Large intestine (tissue), 3 donors: ENCODE results near the gene ASNS. TPM values are rescaled to one million over a fixed set of nuclear protein-coding genes. Genes with fewer than 3 reads are reported as not detected.

Experiments
- DNase-seq, 2 donors: peaks; one replicate each; pipeline versions ENCODE4 v3.0.0 to v3.0.0-alpha.2; 2013
- H3K27ac ChIP-seq: one replicate; pipeline ENCODE4 v1.5.1; 2013; ENCODE audit warnings: low read length
- H3K27me3 ChIP-seq: 2 replicates; pipeline ENCODE4 v1.6.1; 2013; ENCODE audit warnings: low read length; ENCODE audit not compliant: control insufficient read depth, insufficient read depth
- H3K36me3 ChIP-seq: 2 replicates; pipeline ENCODE4 v1.6.1; 2013; ENCODE audit warnings: low read length; ENCODE audit not compliant: control insufficient read depth, insufficient read depth
- H3K4me1 ChIP-seq: one replicate; pipeline ENCODE4 v1.6.1; 2013; ENCODE audit warnings: low read length; ENCODE audit not compliant: control insufficient read depth, insufficient read depth
- H3K4me3 ChIP-seq: one replicate; pipeline ENCODE4 v1.5.1; 2013; ENCODE audit warnings: low read length
- H3K9me3 ChIP-seq: one replicate; pipeline ENCODE4 v1.6.1; 2013; ENCODE audit warnings: mild to moderate bottlenecking, low read depth, low read length, moderate library complexity; ENCODE audit not compliant: control insufficient read depth
- WGBS: methylation state at CpG from one replicate; pipeline ENCODE4 v1.1.5; 2013; ENCODE audit warnings: low lambda C conversion rate; ENCODE audit not compliant: insufficient coverage; 5-methylcytosine and 5-hydroxymethylcytosine counted together
- polyA plus RNA-seq: library from polyadenylated mRNA; unstranded; fragments of 120-200 nt; gene quantifications from one replicate; pipeline ENCODE4 v1.2.1, GENCODE V29; 2013

ASNS gene
- polyA plus RNA-seq, 1 donor: 17.1 TPM

DNA sequence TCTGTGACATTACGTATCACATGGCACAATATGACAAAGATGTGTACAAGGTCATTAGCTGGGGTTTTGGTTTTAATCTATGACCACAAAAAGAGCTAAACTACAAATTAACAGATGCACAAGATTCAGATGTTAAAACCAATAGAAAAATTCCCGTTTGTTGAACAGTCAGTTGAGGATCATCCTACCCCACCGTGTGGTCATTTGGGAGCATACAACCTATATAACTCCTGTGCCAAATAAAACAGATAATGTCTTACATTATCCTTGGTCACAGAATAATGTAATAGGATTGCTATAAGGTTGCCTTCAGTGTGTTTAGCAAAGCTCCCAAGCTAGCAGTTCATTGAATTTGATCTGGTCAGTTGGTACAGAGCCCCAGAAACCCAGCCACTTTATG lies 28.2 kb downstream of the ASNS start:
- Histone ChIP-seq H3K27ac (no peak overlapping the region), H3K4me3 (no peak overlapping the region), H3K27me3 (peaks cover 2% of the 10 kb centered on the region), H3K36me3 (no peaks in the 10 kb centered on the region), H3K9me3 (peaks cover 6% of the 10 kb centered on the region), H3K4me1 (no peaks in the 10 kb centered on the region)
- WGBS: no CpG with 5 or more reads among the region's 3 CpGs
- DNase-seq: no peak

DNA sequence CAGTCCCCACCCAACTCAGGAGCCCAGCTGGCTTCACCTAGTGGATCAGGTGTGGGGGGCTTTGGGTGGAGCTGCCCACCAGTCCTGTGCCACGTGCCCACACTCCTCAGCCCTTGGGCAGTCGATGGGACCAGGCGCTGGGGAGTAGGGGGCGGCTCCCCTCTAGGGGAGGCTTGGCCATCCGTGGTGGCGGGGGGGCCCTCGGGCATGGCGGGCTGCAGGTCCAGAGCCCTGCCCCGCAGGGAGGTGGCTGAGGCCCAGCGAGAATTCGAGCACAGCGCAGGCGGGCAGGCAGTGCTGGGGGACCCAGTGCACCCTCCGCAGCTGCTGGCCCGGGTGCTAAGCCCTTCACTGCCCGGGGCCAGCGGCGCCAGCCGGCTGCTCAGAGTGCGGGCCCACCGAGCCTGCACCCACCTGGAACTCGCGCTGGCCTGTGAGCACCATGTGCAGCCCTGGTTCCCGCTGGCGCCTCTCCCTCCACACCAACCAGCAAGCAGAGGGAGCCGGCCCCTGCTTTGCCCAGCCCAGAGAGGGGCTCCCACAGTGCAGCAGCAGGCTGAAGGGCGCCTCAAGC lies 29.3 kb downstream of the ASNS start:
- WGBS: no CpG with 5 or more reads among the region's 27 CpGs
- Histone ChIP-seq H3K27me3 (peaks cover 4% of the 10 kb centered on the region), H3K4me3 (no peak overlapping the region), H3K36me3 (no peaks in the 10 kb centered on the region), H3K9me3 (peaks cover 6% of the 10 kb centered on the region), H3K27ac (no peak overlapping the region), H3K4me1 (no peaks in the 10 kb centered on the region)
- no peak for DNase-seq

DNA sequence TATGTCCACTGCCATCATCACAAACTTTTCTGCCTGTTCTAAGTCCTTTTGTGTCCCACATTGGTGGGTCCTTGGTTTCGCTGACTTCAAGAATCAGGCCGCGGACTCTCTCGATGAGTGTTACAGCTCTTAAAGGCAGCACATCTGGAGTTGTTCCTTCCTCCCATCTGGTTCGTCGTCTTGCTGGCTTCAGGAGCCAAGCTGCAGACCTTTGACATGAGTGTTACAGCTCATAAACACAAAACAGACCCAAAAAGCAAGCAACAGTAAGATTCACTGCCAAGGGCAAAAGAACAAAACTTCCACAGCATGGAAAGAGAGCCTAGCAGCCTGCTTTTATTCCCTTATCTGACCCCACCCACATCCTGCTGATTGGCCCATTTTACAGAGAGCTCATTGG lies 30.2 kb downstream of the ASNS start:
- no peak overlapping the region for H3K4me3 ChIP-seq
- no peaks in the 10 kb centered on the region for H3K4me1 ChIP-seq
- no peaks in the 10 kb centered on the region for H3K36me3 ChIP-seq
- WGBS: no CpG with 5 or more reads among the region's 6 CpGs
- DNase-seq: no peak
- peaks cover 5% of the 10 kb centered on the region for H3K27me3 ChIP-seq
- H3K27ac ChIP-seq: no peak overlapping the region
- peaks cover 6% of the 10 kb centered on the region for H3K9me3 ChIP-seq

DNA sequence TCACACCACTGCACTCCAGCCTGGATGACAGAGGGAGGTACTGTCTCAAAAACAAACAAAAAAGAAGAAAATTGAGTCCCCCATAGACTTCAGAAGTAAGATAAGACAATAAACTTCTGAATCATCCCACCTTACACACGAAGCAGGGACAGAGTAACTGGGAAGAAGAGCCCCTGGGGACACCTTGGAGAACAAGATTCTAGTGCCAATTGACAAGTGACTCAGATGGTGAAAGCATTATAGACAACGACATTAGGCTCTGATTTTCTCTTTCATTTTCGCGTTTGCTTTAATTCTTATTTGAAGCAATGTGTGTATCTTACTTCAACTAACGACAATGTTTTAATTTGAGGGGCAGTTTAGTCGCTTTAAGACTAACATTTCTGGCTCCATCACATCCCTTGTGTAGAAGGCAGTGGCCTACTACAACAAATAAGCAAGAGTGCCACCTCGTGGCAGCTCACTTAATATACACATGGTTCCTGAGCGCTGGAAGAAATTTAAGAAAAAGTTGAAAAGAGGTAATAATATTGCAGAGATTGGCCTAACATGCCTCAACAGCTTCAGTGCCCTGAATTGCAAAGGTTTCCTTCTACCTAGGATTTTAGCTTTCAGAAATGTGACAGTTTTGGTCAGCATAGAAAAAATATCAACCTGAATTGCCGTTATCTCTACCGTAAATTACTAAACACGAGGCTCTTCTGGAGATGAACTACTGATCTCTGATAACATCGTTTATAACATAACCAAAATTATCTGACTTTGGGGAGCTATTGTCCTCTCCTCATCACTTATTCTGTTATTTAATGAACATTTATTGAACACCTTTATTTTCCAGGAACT lies 36.7 kb downstream of the ASNS start:
- Histone ChIP-seq H3K4me3 (no peak overlapping the region), H3K36me3 (no peaks in the 10 kb centered on the region), H3K27me3 (peaks cover 10% of the 10 kb centered on the region), H3K4me1 (no peaks in the 10 kb centered on the region), H3K9me3 (no peaks in the 10 kb centered on the region), H3K27ac (no peak overlapping the region)
- WGBS: 24% methylated on average over 3 of the region's 12 CpGs
- DNase-seq: peak; percentile 31 to 39

DNA sequence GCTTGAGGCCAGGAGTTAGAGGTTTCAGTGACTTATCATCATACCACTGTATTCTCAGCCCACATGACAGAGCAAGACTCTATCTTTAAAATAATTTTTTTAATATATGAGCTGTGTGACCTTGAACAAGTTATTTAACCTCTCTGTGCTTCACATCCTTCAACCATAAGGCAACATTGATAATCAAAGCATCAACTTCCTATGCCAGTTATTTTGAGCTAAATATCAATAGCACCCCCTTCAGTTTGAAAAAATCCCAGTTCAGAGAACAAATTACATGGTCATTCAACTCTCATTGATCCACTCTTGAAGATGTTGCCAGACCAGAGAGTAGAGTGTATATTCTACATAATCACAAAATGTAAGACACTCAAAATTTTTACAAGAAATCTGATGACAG lies 53.0 kb downstream of the ASNS start:
- Histone ChIP-seq H3K36me3 (no peaks in the 10 kb centered on the region), H3K4me1 (no peaks in the 10 kb centered on the region), H3K9me3 (no peaks in the 10 kb centered on the region), H3K27me3 (no peaks in the 10 kb centered on the region), H3K27ac (no peak overlapping the region), H3K4me3 (no peak overlapping the region)
- peak in 1 of 2 donors; percentile 28 for DNase-seq

DNA sequence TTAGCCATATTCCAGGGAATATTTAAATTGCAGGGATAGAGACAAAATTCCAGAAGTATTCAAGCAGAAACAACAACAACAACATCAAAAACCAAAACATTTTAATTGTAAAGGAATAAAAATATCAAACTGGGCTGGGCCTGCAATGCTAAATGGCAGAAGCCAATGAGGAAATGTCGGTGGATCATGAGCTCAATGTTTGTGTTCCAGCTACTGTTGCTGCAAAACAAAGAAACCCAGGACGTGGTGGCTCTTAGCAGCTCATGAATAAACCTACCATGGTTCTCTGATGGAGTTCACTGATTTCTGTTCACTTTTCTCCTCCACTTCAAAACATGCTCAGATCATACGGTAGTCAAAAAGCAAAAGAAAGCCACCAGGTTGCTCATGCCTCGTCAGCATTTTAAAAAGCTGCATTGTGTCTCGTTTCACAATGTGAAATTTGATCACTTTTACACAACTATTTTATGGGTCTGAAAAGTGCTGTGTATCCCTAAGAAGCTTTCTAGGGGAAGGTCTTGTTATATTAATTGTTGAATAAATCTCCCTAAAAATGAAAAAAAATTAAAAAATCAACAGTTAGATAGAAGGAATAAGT lies 54.0 kb downstream of the ASNS start:
- Histone ChIP-seq H3K9me3 (no peaks in the 10 kb centered on the region), H3K36me3 (no peaks in the 10 kb centered on the region), H3K4me3 (no peak overlapping the region), H3K27ac (no peak overlapping the region), H3K4me1 (no peaks in the 10 kb centered on the region), H3K27me3 (no peaks in the 10 kb centered on the region)
- WGBS: no CpG with 5 or more reads among the region's 5 CpGs
- DNase-seq: no peak

Other genes with a start within 250 kb of the ASNS start
- 12.9 TPM for gene TAC1, start 140.3 kb downstream of the ASNS start, polyA plus RNA-seq
- not detected for gene OCM2, start 117.8 kb upstream of the ASNS start, polyA plus RNA-seq
- gene LMTK2, start 234.5 kb upstream of the ASNS start, polyA plus RNA-seq: 19.4 TPM